Measurements from ENCODE around the gene LIFR.

Gene LIFR

GRCh38 chr5:38557308-38557710, 863 bp upstream of the LIFR start:
- H3K4me2 ChIP-seq, result peak overlapping the region; percentile 67
- peak overlapping the region; percentile 63; the same call in 1 of the 2 replicates for H3K9ac ChIP-seq

GRCh38 chr5:38556088-38556598, 303 bp downstream of the LIFR start:
- no peak for TF ChIP-seq CTCF (conservative IDR thresholded peaks at IDR 0.05; ENCODE audit: low read depth, low read length)
- Histone ChIP-seq H3K27ac (no peak overlapping the region), H3K79me2 (ENCODE audit: insufficient read depth, low read depth) (no peaks in the 10 kb centered on the region), H3K4me2 (peak overlapping the region; percentile 73), H3K36me3 (ENCODE audit: insufficient read depth) (no peaks in the 10 kb centered on the region), H3K4me3 (IDR thresholded peaks at IDR 0.05; ENCODE audit: insufficient read depth, low read depth, low read length) (no peak overlapping the region), H4K20me1 (ENCODE audit: insufficient read depth) (no peaks in the 10 kb centered on the region), H2AFZ (ENCODE audit: low read depth) (peak overlapping the region; percentile 61), H3K27me3 (ENCODE audit: insufficient read depth, low read depth) (peaks cover 8% of the 10 kb centered on the region; the same call in 1 of the 2 replicates), H3K4me1 (ENCODE audit: low read depth, poor library complexity, severe bottlenecking) (peaks cover 10% of the 10 kb centered on the region), H3K9ac (no peak overlapping the region)

More at GRCh38 chr5:38557308-38557710, 863 bp upstream of the LIFR start:
- Histone ChIP-seq H2AFZ (ENCODE audit: low read depth) (peak overlapping the region; percentile 93), H3K79me2 (ENCODE audit: insufficient read depth, low read depth) (no peaks in the 10 kb centered on the region), H4K20me1 (ENCODE audit: insufficient read depth) (no peaks in the 10 kb centered on the region), H3K27ac (no peak overlapping the region), H3K4me1 (ENCODE audit: low read depth, poor library complexity, severe bottlenecking) (peaks cover 10% of the 10 kb centered on the region), H3K27me3 (ENCODE audit: insufficient read depth, low read depth) (peaks cover 8% of the 10 kb centered on the region; the same call in 1 of the 2 replicates), H3K36me3 (ENCODE audit: insufficient read depth) (no peaks in the 10 kb centered on the region), H3K4me3 (IDR thresholded peaks at IDR 0.05; ENCODE audit: insufficient read depth, low read depth, low read length) (no peak overlapping the region)
- no peak for TF ChIP-seq CTCF (conservative IDR thresholded peaks at IDR 0.05; ENCODE audit: low read depth, low read length)

- H2AFZ ChIP-seq (ENCODE audit: low read depth), result peak overlapping the region; percentile 61
- peak overlapping the region; percentile 73 for H3K4me2 ChIP-seq
- no peak overlapping the region for H3K9ac ChIP-seq
- no peaks in the 10 kb centered on the region for H3K79me2 ChIP-seq (ENCODE audit: insufficient read depth, low read depth)
- peaks cover 8% of the 10 kb centered on the region; the same call in 1 of the 2 replicates for H3K27me3 ChIP-seq (ENCODE audit: insufficient read depth, low read depth)
- H3K36me3 ChIP-seq (ENCODE audit: insufficient read depth), result no peaks in the 10 kb centered on the region
- no peak overlapping the region for H3K4me3 ChIP-seq (IDR thresholded peaks at IDR 0.05; ENCODE audit: insufficient read depth, low read depth, low read length)
- TF ChIP-seq CTCF (conservative IDR thresholded peaks at IDR 0.05; ENCODE audit: low read depth, low read length), result no peak
- peaks cover 10% of the 10 kb centered on the region for H3K4me1 ChIP-seq (ENCODE audit: low read depth, poor library complexity, severe bottlenecking)
- H4K20me1 ChIP-seq (ENCODE audit: insufficient read depth), result no peaks in the 10 kb centered on the region
- no peak overlapping the region for H3K27ac ChIP-seq
Observed at GRCh38 chr5:38555354-38556087, 925 bp downstream of the LIFR start.

DNA sequence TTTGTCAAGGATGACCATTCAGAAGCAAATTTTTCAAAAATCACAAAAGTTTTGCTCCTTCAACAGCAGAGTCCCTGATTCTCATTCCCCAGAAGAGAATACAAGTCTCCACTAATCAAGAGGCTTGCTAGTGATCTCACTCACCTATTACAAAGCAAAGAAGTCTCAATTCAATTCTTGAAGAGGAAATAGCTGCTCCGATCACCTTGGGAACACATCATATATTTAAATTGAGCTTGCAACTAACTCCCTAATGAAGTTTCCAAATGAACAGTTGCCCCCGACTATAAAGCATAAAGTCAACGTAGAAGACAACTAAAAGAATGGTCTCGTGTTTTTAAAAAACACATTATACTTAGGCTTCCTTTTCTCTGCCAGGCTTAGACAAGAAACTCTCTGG, 1.6 kb downstream of the LIFR start:
- Histone ChIP-seq H3K4me1 (ENCODE audit: low read depth, poor library complexity, severe bottlenecking) (peaks cover 10% of the 10 kb centered on the region), H3K4me3 (IDR thresholded peaks at IDR 0.05; ENCODE audit: insufficient read depth, low read depth, low read length) (no peak overlapping the region), H4K20me1 (ENCODE audit: insufficient read depth) (no peaks in the 10 kb centered on the region), H3K27me3 (ENCODE audit: insufficient read depth, low read depth) (peaks cover 8% of the 10 kb centered on the region; the same call in 1 of the 2 replicates), H3K4me2 (no peak overlapping the region), H3K27ac (no peak overlapping the region), H3K79me2 (ENCODE audit: insufficient read depth, low read depth) (no peaks in the 10 kb centered on the region), H3K36me3 (ENCODE audit: insufficient read depth) (no peaks in the 10 kb centered on the region), H2AFZ (ENCODE audit: low read depth) (no peak overlapping the region), H3K9ac (no peak overlapping the region)
- no peak for TF ChIP-seq CTCF (conservative IDR thresholded peaks at IDR 0.05; ENCODE audit: low read depth, low read length)

Measured in KMS-11 (cell line).